SJCRH30 (cell line): ENCODE data around the gene PLEKHJ1. TPM values are rescaled to one million over a fixed set of nuclear protein-coding genes. Genes with fewer than 3 reads are reported as not detected.
A peak's percentile ranks its signal among the peaks of the same experiment; 100 is the strongest.

Source experiments
- DNase-seq, 2 experiments: peaks; one replicate each; pipeline ENCODE4 v3.0.0-alpha.2; 2015 to 2020
- H3K27ac ChIP-seq: fragments of 250-450 bp; sonication (Bioruptor Pico); 2 replicates; pipeline ENCODE4 v1.5.1; 2020; ENCODE audit warnings: mild to moderate bottlenecking, moderate library complexity
- H3K27me3 ChIP-seq: fragments of 250-450 bp; sonication (Bioruptor Pico); 2 replicates; pipeline ENCODE4 v1.5.1; 2020; ENCODE audit warnings: mild to moderate bottlenecking, moderate library complexity
- H3K36me3 ChIP-seq: fragments of 250-450 bp; sonication (Bioruptor Pico); 2 replicates; pipeline ENCODE4 v1.5.1; 2020; ENCODE audit warnings: mild to moderate bottlenecking, moderate library complexity
- H3K4me1 ChIP-seq: fragments of 250-450 bp; sonication (Bioruptor Pico); 2 replicates; pipeline ENCODE4 v1.5.1; 2020; ENCODE audit warnings: mild to moderate bottlenecking, moderate library complexity
- H3K4me3 ChIP-seq: fragments of 250-450 bp; sonication (Bioruptor Pico); 2 replicates; pipeline ENCODE4 v1.5.1; 2020; ENCODE audit warnings: mild to moderate bottlenecking, moderate library complexity
- H3K9me3 ChIP-seq: fragments of 250-450 bp; sonication (Bioruptor Pico); replicated peaks from 2 replicates; pipeline ENCODE4 v1.5.1; 2020; ENCODE audit warnings: mild to moderate bottlenecking, moderate library complexity
- total RNA-seq: library from RNA; depleted of rRNA; stranded (reverse); fragments of >200 nt; shearing (Covaris generic); gene quantifications from 2 replicates; pipeline ENCODE4 v1.2.3, GENCODE V29; 2014

The PLEKHJ1 gene
- total RNA-seq, 1 experiment from 2014 or later: 52.7 TPM

DNA sequence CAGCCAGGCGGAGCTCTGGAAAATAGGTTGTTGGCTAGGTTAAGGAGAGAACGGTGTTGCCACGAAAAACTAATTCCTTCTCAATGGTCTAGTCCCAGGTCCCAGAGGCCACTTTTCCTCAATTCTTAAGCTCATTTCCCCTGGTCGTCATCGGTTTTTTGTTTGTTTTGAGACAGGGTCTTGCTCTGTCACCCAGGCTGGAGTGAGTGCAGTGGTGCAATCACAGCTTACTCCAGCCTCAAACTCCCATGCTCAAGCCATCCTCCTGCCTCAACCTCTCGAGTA is 1.7 kb upstream of the PLEKHJ1 start:
- H3K36me3 ChIP-seq: peaks cover 24% of the 10 kb centered on the region; the same call in 1 of the 2 replicates
- peaks cover 14% of the 10 kb centered on the region for H3K4me1 ChIP-seq
- no peak for DNase-seq
- H3K9me3 ChIP-seq: no peaks in the 10 kb centered on the region
- H3K27me3 ChIP-seq: no peaks in the 10 kb centered on the region
- peak overlapping the region; percentile 82 for H3K4me3 ChIP-seq
- H3K27ac ChIP-seq: no peak overlapping the region

DNA sequence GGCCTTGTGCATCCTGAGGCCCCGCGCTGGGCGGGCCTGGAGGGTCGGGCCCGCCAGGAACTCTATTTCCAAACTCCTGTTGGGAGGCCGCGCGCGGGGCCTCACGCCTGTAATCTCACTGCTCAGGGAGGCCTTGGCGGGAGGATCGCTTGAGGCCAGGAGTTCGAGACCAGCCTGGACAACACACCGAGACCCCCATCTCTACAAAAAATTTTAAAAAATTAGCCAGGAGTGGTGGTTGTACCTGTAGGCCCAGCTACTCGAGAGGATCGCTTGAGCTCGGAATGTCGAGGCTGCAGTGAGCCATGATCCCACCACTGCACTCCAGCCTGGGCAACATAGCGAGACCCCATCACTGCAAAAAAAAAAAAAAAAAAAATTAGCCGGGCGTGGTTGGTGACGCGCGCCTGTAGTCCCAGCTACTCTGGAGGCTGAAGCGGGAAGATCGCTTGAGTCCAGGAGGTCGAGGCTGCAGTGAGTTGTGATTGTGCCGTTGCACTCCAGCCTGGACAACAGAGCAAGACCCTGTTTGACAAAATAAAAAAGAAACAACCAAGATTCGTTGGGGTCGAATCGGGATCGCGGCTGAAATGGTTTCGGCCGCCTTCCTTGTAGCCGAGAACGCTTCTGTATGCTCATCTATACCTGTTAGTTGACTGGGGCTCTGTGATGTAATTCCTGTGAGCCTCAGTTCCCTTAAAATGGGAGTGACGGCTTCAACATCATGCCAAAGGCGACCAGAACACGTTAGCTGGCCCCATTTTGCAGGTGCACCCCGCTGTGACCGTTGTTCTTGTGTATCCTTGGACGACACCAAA is 1.1 kb upstream of the PLEKHJ1 start:
- Histone ChIP-seq H3K27me3 (no peaks in the 10 kb centered on the region), H3K9me3 (no peaks in the 10 kb centered on the region), H3K4me3 (peak overlapping the region; percentile 82), H3K27ac (peak overlapping the region; percentile 91), H3K36me3 (peaks cover 21% of the 10 kb centered on the region; the same call in 1 of the 2 replicates), H3K4me1 (peaks cover 14% of the 10 kb centered on the region)
- DNase-seq: no peak

DNA sequence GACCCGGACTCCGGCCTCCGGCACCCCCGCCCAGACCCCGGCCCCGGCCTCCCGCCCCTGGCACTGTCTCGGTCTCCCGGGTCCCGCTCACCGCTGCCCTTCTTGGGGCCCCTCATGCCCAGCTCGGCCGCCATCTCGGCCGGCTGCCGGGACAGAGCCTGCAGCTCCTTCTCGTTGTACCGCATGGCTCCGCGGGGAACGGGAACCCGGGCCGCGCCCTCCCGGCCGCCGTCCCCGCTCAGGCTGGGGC is 140 bp downstream of the PLEKHJ1 start:
- Histone ChIP-seq H3K4me3 (peak overlapping the region; percentile 82), H3K9me3 (no peaks in the 10 kb centered on the region), H3K27me3 (no peaks in the 10 kb centered on the region), H3K4me1 (peaks cover 14% of the 10 kb centered on the region), H3K36me3 (peaks cover 21% of the 10 kb centered on the region; the same call in 1 of the 2 replicates), H3K27ac (peak overlapping the region; percentile 91)
- no peak for DNase-seq

DNA sequence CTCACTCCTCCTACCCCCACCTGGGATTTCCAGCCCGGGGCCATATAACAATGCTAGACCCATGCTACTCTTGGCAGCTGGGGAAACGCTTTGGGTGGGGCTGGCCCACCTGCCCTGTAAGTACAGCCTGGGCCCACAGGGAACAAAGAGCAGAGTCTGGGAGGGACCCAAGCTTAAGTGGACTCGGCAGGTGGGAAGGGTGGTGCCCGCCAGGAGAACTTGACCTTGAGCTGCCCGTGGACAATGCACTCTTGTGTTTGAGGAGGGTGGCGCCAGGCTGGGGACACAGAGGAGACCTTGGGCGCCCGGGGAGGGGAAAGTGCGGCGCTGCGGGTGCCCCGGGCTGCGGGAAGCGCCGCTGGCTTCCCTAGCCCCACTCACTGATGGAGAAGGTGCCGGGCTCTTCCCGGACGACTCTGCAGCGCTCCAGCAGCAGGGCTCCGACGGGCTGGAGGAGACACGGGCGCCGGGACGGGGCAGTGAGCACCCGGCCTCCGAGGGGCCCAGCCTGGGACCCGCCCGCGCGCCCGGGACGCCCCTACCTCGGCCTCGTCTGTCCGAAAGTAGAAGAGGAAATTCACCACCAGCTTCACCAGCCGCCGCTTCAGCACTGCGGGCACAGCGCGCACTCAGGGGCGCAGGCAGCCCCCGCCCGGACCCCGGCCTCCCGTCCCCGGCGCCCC is 607 bp downstream of the PLEKHJ1 start:
- peak overlapping the region; percentile 91 for H3K27ac ChIP-seq
- H3K4me3 ChIP-seq: peak overlapping the region; percentile 82
- H3K9me3 ChIP-seq: no peaks in the 10 kb centered on the region
- peaks cover 14% of the 10 kb centered on the region for H3K4me1 ChIP-seq
- peaks cover 21% of the 10 kb centered on the region; the same call in 1 of the 2 replicates for H3K36me3 ChIP-seq
- peak; percentile 50 to 57 for DNase-seq
- no peaks in the 10 kb centered on the region for H3K27me3 ChIP-seq

DNA sequence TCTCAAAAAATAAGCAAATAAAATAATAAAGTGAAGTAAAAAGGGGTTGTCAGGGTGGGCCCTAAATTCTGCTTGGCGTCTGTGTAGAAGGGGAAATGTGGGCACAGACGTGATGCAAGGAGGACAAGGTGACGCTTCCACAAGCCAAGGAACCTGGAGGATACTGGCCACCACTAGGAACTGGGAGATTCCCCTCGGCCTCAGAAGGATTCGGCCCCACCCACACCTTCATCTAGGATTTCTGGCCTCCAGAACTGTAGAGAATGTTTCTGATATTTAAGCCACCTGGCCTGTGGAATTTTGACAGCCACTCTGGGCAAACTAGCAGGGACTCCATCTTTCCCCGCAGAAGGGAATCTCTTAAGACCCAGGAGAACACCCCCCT is 1.1 kb downstream of the PLEKHJ1 start:
- Histone ChIP-seq H3K4me3 (peak overlapping the region; percentile 82), H3K4me1 (peaks cover 14% of the 10 kb centered on the region), H3K27me3 (no peaks in the 10 kb centered on the region), H3K9me3 (no peaks in the 10 kb centered on the region), H3K27ac (peak overlapping the region; percentile 91), H3K36me3 (peaks cover 24% of the 10 kb centered on the region)
- no peak for DNase-seq

DNA sequence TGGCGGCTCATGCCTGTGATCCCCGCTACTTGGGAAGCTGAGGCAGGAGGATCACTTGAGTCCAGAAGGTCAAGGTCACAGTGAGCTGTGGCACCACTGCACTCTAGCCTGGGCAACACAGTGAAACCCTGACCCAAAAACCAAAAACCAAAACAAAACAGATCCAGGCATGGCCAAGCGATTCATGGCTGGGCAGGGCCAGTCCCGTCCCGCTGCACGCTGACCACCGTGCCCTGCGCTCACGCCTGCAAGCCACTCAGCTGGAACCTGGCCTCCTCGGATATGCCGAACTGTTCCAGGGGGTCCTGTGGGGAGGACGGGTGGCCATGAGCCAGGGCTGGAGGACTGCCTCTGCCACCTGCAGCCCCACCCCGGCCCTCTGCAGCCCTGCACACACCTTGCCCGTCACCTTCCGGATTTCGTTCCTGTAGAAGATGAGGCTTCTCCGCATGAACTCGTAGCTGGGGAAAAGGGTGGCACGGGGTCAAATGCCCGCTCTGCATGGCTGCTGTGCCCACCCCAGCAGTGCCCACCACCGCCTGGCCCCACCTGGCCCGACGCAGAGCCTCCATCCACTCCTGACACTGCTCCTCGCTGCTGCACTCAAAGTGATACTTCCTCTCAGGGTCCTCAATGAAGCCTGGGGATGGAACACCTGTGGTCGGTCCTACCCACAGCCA is 2.4 kb downstream of the PLEKHJ1 start:
- Histone ChIP-seq H3K4me1 (peaks cover 11% of the 10 kb centered on the region), H3K36me3 (peaks cover 30% of the 10 kb centered on the region), H3K27ac (no peak overlapping the region), H3K9me3 (no peaks in the 10 kb centered on the region), H3K4me3 (no peak overlapping the region), H3K27me3 (no peaks in the 10 kb centered on the region)
- DNase-seq: no peak

DNA sequence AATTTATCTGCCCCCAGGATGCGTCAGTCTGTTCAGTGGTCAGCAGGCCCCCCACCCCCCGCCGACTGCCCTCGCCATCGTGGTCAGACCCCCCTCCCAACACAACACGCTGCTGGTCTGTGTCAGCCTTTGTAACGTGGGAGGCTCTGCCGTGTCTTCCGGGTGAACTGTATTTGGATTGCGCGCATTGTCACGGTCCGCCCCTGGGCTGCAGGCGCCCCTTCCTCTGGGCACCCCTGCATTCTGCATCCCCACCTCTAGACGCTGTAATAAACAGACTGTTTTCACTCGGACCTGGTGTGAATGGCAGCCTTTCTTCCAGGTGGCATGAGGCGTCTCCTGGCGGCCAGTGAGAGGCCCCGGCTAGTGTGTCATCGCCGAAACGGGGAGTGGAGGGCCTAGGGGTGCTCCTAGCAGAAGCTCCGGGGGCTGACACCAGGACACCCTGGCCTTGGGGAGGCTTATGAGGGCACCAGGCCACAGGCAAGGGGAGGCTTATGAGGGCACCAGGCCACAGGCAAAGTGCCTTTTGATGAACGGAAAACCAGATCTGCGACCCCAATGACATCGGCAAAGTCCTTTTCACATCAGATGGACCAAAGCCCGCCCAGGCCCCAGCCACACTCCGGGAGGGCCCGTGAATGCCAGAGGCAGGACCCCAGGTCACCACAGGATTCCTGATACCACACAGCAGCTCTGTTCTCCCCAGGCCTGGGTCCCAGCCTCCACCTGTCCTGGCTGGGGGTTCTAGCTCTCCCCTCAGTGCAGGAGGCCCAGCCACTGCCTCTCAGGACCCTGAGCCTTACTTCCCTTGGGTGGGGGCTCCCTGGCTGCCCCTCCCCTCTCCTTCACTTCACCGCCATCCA is 3.6 kb downstream of the PLEKHJ1 start:
- Histone ChIP-seq H3K4me1 (peaks cover 2% of the 10 kb centered on the region), H3K4me3 (no peak overlapping the region), H3K36me3 (peaks cover 25% of the 10 kb centered on the region), H3K27me3 (no peaks in the 10 kb centered on the region), H3K27ac (no peak overlapping the region), H3K9me3 (no peaks in the 10 kb centered on the region)
- DNase-seq: no peak

DNA sequence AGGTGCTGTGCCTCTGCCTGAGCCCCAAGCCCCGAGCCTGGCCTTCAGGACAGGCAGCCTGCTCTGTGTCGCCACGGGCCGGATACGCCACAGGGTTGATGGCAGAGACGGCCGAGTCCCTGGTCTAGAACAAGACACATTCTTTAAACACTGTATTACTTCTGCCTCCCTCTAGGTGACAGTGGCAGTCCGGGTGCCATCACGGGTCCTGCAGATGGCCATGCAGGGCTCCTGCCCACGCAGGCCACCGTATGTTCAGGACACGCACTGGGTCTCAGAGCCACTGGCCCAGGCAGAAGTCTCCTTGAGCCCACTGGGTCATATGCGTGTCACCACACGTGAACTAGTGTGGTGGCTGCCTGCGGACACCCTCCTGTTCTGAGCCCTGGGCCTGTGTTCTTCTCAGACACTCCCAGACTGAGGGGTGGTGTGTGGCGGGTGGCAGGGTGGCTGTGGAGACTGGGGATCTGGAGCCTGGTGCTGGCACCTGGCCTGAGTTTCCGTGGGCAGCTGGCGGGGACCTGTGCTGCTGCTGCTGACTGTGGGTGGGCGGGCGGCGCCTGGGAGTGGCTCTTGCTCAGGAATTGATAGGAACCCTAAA is 4.4 kb downstream of the PLEKHJ1 start:
- Histone ChIP-seq H3K27me3 (no peaks in the 10 kb centered on the region), H3K4me3 (no peak overlapping the region), H3K4me1 (no peaks in the 10 kb centered on the region), H3K36me3 (peaks cover 22% of the 10 kb centered on the region), H3K27ac (no peak overlapping the region), H3K9me3 (no peaks in the 10 kb centered on the region)
- no peak for DNase-seq

DNA sequence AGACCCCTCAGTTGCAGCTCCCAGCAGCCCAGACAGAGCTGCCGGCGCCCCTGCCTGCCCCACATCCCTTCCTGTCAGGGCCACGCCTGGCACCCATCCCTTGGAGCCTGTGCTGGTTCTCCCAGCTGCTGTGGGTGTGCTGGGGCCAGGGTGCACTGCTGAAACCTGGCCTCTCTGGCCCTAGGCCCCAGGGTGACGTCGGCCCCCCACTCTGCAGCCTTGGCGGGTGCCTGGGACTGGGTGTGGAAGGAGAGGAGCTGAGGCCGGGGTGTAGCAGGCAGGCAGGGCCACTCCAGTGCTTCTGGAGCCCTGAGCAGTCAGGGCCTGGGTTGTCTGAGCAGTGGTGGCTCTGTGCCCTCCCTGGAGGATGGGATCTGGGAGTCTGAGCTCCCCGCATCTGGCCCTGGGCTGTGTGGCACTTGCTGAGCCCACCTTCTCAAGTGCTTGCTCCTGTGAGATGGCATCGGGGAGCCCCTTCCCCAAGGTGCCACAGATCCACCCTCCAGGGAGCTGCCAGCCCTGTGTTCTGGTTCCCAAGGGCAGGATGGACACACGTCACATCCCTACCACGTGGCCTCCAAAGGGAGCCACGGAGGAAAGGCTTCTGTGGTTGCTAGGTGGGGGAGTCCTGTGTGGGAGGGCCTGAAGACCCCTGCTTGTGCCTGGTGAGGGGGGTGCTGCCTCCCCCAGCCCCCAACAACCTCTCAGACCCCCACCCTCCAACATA is 5.2 kb downstream of the PLEKHJ1 start:
- Histone ChIP-seq H3K4me3 (no peak overlapping the region), H3K4me1 (no peaks in the 10 kb centered on the region), H3K9me3 (no peaks in the 10 kb centered on the region), H3K27ac (no peak overlapping the region), H3K27me3 (no peaks in the 10 kb centered on the region), H3K36me3 (peaks cover 27% of the 10 kb centered on the region)
- no peak for DNase-seq

DNA sequence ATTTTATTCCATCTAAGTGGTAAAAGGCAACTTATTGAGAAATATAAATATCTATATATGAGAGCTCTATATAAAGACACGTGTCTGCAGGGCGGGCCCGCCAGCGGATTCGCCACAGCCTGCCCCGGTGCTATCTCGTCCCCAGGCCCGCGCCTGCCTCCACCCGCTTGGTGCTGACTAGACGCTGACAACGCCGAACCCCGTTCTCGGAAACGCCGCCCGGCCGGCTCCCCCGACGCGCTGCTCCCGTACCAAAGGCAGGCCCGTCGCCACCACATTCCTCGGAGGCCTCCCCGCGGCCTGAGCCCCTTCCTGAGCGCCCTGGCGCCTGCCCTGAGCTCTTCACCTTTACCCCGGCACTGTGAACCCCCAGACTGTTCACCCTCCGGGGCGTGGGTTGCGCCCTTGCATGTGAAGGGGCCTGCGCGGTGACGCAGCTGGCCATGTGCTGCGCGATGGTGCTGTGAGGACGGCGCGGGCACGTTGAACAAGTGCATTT is 6.0 kb downstream of the PLEKHJ1 start:
- Histone ChIP-seq H3K4me1 (no peaks in the 10 kb centered on the region), H3K27me3 (no peaks in the 10 kb centered on the region), H3K27ac (no peak overlapping the region), H3K4me3 (no peak overlapping the region), H3K9me3 (no peaks in the 10 kb centered on the region), H3K36me3 (peaks cover 34% of the 10 kb centered on the region)
- no peak for DNase-seq

DNA sequence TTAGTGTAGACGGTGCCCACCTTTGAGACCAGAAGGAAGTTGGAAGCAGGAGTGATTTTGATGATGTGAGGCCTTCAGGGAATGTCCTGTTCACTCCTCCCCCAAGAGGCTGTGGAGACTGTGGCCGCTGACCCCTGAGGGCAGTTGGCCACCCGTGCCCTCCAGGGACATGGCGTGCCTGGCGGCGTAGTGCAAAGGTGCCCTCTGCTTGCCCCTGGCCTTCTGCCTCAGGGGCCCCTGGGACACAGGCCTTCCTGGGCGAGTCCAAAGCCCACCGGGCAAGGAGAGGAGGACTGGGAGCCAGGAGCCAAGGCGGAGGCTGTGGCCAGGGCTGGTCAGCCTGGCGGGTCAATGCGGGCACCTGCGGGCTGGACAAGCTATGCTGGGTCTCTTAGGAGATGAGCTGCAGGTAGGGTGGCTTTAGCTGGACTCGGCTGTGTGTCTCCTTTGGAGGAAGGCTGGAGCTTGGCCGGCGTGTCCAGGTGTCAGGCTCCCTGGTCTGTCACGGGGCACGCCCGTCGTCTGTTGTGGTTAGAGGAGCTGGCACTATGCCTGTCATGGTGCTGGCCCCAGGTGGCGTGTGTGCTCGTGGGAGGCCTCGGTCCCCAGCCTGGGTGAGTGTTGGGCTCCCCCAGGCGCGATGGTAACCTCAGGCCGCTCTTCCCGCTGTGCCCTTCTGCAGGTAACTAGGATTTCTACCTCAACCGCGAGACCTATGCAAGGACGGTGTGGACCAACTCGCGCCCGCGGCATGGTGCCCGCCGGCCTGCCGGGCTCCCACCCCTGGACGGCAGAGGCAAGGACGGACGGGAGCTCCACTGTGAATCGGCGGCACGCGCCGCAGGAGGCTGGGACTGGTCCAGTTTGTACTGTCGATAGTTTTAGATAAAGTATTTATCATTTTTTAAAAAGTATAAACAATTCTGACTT is 6.8 kb downstream of the PLEKHJ1 start:
- Histone ChIP-seq H3K9me3 (no peaks in the 10 kb centered on the region), H3K36me3 (peaks cover 39% of the 10 kb centered on the region), H3K27me3 (no peaks in the 10 kb centered on the region), H3K4me1 (no peaks in the 10 kb centered on the region), H3K4me3 (no peak overlapping the region), H3K27ac (no peak overlapping the region)
- no peak for DNase-seq

DNA sequence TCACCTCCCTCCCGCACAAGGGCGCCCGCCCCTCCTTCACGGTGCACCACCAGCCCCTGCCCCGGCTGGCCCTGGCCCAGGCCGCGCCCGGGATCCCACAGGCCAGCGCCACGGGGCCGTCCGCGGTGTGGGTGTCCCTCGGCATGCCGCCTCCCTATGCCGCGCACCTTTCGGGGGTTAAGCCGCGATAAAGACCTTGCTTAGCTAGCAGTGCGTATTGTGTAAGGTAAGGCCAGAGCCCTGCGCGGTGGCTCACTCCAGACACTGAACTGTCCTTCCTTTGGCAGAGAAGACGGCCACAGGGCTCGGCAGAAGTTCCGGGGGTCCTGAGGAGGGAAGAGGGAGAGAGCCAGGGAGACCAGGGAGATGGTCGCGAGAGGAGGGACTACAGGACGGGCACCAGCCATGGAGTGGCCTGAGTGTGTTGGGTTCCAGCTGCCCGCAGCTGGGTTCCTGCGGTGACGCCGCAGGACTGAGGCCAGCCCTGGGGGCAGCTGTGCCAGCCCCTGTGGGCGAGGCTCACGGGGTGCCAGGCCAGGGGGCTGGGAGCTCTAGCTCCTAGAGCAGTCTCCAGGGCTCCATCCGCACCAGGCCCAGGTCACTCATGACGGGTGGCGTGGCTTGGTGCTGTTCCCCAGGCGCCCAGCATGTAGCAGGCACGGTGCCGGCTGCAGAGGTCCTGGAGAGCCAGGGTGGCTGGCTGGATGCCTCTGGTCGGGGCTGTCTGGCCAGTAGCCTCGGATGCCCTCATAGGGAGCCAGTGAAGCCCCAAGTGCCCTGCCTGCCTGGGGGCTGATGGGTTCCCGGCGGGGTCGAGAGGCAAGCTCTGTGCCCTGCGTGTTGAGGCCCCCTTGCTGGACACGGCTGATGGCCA is 7.7 kb downstream of the PLEKHJ1 start:
- H3K4me1 ChIP-seq: no peaks in the 10 kb centered on the region
- H3K27ac ChIP-seq: no peak overlapping the region
- H3K9me3 ChIP-seq: no peaks in the 10 kb centered on the region
- no peak for DNase-seq
- H3K27me3 ChIP-seq: no peaks in the 10 kb centered on the region
- H3K36me3 ChIP-seq: peaks cover 39% of the 10 kb centered on the region
- no peak overlapping the region for H3K4me3 ChIP-seq
